ENCODE data around the gene SYPL1.

DNA sequence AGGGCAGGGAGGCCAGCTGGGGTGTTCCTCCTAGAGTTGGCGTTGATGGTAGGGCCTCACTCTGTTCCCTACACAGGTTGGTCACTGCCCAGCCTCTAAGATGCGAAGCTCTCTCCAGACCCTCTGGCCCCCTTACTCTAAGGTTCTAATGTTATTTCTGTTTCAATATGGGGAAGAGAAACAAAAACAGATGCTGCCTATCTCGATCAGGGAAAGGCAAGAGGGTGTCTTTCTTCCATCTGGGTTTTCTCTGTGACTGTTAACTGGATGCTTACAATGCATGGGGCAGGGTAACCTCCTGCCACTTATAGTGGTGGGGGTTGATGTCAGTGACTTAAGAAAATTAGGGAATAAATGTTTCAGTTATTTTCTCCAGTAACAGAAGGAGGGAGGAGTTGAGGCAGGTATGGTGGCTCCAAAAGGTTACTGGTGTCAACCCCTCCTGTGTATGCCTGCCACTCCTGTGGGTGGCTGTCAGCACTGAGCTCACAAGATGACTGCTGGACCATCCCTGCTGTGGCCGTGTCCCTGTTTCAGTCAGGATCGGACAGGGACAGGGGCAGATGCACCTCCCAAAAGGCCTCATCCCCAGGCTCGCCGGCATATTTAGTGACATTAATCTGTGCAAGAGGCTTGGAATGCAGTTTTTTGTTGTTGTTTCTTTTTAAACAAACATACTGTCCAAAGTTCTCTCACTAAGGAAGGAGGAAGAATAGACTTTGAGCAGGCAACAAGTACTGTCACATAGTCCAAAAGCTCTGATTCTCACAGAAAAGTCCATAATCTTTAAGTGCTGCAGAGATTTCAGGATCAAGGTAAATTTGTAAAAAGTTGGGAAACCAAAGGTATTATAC, 39.6 kb upstream of the SYPL1 start:
- TF ChIP-seq, protein P1, sequence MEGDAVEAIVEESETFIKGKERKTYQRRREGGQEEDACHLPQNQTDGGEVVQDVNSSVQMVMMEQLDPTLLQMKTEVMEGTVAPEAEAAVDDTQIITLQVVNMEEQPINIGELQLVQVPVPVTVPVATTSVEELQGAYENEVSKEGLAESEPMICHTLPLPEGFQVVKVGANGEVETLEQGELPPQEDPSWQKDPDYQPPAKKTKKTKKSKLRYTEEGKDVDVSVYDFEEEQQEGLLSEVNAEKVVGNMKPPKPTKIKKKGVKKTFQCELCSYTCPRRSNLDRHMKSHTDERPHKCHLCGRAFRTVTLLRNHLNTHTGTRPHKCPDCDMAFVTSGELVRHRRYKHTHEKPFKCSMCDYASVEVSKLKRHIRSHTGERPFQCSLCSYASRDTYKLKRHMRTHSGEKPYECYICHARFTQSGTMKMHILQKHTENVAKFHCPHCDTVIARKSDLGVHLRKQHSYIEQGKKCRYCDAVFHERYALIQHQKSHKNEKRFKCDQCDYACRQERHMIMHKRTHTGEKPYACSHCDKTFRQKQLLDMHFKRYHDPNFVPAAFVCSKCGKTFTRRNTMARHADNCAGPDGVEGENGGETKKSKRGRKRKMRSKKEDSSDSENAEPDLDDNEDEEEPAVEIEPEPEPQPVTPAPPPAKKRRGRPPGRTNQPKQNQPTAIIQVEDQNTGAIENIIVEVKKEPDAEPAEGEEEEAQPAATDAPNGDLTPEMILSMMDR (IDR thresholded peaks at IDR 0.05 in 8 of 11, conservative IDR thresholded peaks at IDR 0.05 in 3 of 11), result no peak
- TF ChIP-seq POLR2A (IDR thresholded peaks at IDR 0.05), result no peak
- no peak for TF ChIP-seq POLR2AphosphoS5 (IDR thresholded peaks at IDR 0.05)

All from spleen (tissue), 7 donors.